Right lobe of liver (tissue), 6 donors: ENCODE results near the gene FYN. TPM values are rescaled to one million over a fixed set of nuclear protein-coding genes. Genes with fewer than 3 reads are reported as not detected.

Experiments
- ATAC-seq, 4 donors: fragments of 200-7000 bp; cut with Tn5 transposase; one replicate each; pipeline ENCODE4 v1.9.1; 2020; ENCODE audit warnings: mild to moderate bottlenecking in 4 of 4, moderate library complexity in 4 of 4
- DNase-seq, 3 donors: peaks; one replicate each; pipeline ENCODE4 v3.0.0-alpha.2; 2020
- H3K27ac ChIP-seq, 3 donors: fragments of 200-600 bp; one replicate each; pipeline ENCODE4 v1.8.0; 2022
- H3K27me3 ChIP-seq, 2 donors: fragments of 200-600 bp; one replicate each; pipeline ENCODE4 v1.8.0; 2022
- H3K36me3 ChIP-seq, 4 donors: fragments of 200-600 bp; sonication (generic) in 1 of 4; one replicate each; pipeline versions ENCODE4 v1.5.1 to v1.8.0; 2017 to 2022; ENCODE audit warnings: control low read depth in 1 of 4
- H3K4me1 ChIP-seq, 4 donors: fragments of 200-600 bp; sonication (generic) in 1 of 4; one replicate each; pipeline versions ENCODE4 v1.5.1 to v1.8.0; 2017 to 2022; ENCODE audit warnings: control low read depth in 1 of 4
- H3K4me3 ChIP-seq, 3 donors: fragments of 200-600 bp; one replicate each; pipeline ENCODE4 v1.8.0; 2022
- H3K9me3 ChIP-seq, 4 donors: fragments of 200-600 bp; sonication (generic) in 1 of 4; one replicate each; pipeline versions ENCODE4 v1.5.1 to v1.8.0; 2017 to 2022; ENCODE audit warnings: control low read depth in 1 of 4
- POLR2A ChIP-seq: fragments of 450-650 bp; IDR thresholded peaks from one replicate; pipeline ENCODE4 v1.6.1; 2017; ENCODE audit warnings: antibody characterized with exemption, mild to moderate bottlenecking
- WGBS: methylation state at CpG from one replicate; pipeline ENCODE4 v1.1.6; 2018; ENCODE audit warnings: low coverage, low lambda C conversion rate; ENCODE audit not compliant: insufficient coverage; ENCODE audit errors: missing lambda C conversion rate; 5-methylcytosine and 5-hydroxymethylcytosine counted together
- intact Hi-C, 2 donors: fragments of 100-400 bp; cut with DNase I; formaldehyde crosslinking; loops; one replicate each; pipeline versions ENCODE4 v1.11.2 to v1.14.1; 2022
- total RNA-seq, 6 experiments: library from RNA; depleted of rRNA in 2 of 6; stranded (reverse); fragments of >200 nt in 2 of 6; fragmentation: NEBNext Ultra II Directional in 3 of 6; extraction: Animal tissue kit (Norgen Biotek cat#: 25700) in 3 of 6; gene quantifications; one replicate each; pipeline versions ENCODE4 v1.1.0 to v1.2.4, GENCODE V29; 2016 to 2023
- TF ChIP-seq, protein P1 (sequence below), 4 donors: fragments of 200-600 bp in 3 of 4; fragments of 450-650 bp in 1 of 4; IDR thresholded peaks; one replicate each; pipeline versions ENCODE4 v1.5.1 to v1.8.0; 2016 to 2022; ENCODE audit warnings: antibody characterized with exemption in 4 of 4, mild to moderate bottlenecking in 2 of 4
- donor health status: DM: no; HTN: yes; CAD: no.
- donor health status: DM: no; HTN: no; CAD: no.
- donor health status: DM: no; HTN: no; CAD: no.
- donor health status: DM: no; HTN: yes; CAD: no.
- donor health status: DM: no; HTN: yes; CAD: no.

Gene FYN
- total RNA-seq, 6 experiments from 2014 or later: 16.8 to 33.7 (median 23.5) TPM

DNA sequence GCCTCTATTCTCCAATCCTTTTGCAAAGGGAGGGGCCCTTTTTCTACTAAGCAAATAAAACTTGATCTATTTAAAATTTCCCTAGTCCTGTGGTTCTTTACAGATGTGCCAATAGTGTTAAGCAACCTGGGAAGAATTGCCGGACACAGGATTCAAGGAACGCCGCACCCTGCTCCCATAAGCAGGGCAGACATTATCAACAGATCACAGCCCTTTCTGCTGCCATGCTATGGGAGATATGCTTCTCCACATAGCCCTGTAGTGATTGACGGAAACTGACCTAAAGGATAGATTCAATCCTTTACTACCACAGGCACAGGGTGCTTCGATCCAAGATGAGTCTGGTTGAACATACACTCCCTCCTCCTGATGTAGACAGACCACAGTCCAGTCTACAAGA, 149.2 kb downstream of the FYN start:
- Histone ChIP-seq H3K9me3 (no peaks in the 10 kb centered on the region), H3K4me1 (peaks cover 0 to 11% (median 0%) of the 10 kb centered on the region in 4 donors), H3K27ac (no peak overlapping the region), H3K27me3 (no peaks in the 10 kb centered on the region), H3K4me3 (no peak overlapping the region), H3K36me3 (no peaks in the 10 kb centered on the region)
- DNase-seq: no peak
- ATAC-seq: peak in 2 of 4 donors; percentile 18 to 34
- intact Hi-C loops: no loop called here
- TF ChIP-seq POLR2A: no peak
- TF ChIP-seq, protein P1, sequence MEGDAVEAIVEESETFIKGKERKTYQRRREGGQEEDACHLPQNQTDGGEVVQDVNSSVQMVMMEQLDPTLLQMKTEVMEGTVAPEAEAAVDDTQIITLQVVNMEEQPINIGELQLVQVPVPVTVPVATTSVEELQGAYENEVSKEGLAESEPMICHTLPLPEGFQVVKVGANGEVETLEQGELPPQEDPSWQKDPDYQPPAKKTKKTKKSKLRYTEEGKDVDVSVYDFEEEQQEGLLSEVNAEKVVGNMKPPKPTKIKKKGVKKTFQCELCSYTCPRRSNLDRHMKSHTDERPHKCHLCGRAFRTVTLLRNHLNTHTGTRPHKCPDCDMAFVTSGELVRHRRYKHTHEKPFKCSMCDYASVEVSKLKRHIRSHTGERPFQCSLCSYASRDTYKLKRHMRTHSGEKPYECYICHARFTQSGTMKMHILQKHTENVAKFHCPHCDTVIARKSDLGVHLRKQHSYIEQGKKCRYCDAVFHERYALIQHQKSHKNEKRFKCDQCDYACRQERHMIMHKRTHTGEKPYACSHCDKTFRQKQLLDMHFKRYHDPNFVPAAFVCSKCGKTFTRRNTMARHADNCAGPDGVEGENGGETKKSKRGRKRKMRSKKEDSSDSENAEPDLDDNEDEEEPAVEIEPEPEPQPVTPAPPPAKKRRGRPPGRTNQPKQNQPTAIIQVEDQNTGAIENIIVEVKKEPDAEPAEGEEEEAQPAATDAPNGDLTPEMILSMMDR (IDR thresholded peaks at IDR 0.05): no peak
- 73% methylated on average over 5 of the region's 5 CpGs for WGBS

DNA sequence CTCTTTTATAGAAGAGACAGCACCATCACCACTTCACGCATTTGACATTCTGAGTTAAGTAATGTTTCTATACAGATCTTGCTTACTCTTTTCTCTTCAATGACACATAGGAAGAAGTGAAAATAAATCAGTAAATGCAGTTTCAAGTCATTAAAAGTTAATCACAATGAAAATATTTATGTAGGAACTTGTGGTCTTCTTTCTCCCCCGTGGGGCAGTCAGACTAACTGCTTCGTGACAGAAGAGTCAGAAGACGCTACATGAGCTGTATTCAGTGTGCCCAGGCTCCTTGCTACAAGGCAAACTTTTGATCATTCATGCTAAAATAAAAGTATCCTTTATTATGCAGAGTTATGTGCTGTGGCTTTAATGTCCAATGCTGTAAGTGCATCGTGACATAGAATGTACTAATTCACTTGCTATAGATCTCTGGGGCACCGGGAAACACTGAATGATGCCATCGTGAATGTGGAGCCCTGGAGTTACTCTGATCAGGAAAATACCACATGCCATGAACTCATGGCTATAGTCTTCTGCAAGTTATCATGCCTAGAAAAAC, 149.8 kb downstream of the FYN start:
- no peak overlapping the region for H3K4me3 ChIP-seq
- DNase-seq (no peak), ATAC-seq (no peak)
- H3K36me3 ChIP-seq: no peaks in the 10 kb centered on the region
- intact Hi-C loops: no loop called here
- H3K27ac ChIP-seq: no peak overlapping the region
- 69% methylated on average over 6 of the region's 7 CpGs for WGBS
- peaks cover 0 to 11% (median 0%) of the 10 kb centered on the region in 4 donors for H3K4me1 ChIP-seq
- TF ChIP-seq, protein P1 (IDR thresholded peaks at IDR 0.05): no peak
- no peak for TF ChIP-seq POLR2A
- H3K9me3 ChIP-seq: no peaks in the 10 kb centered on the region
- H3K27me3 ChIP-seq: no peaks in the 10 kb centered on the region

DNA sequence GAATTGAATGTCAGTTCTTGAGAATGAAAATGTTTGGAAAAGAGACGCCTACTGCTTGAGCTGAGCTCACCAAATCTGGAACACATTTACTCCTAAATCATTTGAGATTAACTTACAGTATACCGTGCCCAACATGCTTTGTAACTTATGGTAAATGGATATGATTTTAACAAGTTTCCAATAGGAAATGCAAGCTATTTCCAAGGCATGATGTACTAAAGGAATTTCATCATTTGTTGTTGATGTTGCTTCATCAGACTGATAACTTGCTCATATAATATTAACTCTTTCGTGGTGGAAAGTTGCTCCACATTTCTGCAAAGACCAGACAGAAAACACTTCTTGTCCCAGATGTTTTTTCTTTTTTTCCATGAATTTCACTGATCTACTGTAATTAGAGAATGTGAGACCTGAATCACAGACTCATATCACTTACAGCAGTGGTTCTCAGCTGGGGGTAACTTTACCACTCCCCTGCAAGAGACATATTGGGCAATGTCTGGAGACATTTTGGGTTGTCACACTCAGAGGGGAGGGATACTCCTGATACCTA, 151.0 kb downstream of the FYN start:
- ATAC-seq: peak in 3 of 4 donors; percentile 33 to 51 (median 44)
- TF ChIP-seq POLR2A: no peak
- TF ChIP-seq, protein P1 (IDR thresholded peaks at IDR 0.05): no peak
- no peak for DNase-seq
- Histone ChIP-seq H3K27ac (no peak overlapping the region), H3K4me1 (peaks cover 0 to 11% (median 0%) of the 10 kb centered on the region in 4 donors), H3K27me3 (no peaks in the 10 kb centered on the region), H3K9me3 (no peaks in the 10 kb centered on the region), H3K4me3 (no peak overlapping the region), H3K36me3 (no peaks in the 10 kb centered on the region)
- intact Hi-C loops: no loop called here
- WGBS: 15% methylated on average over 3 of the region's 3 CpGs

DNA sequence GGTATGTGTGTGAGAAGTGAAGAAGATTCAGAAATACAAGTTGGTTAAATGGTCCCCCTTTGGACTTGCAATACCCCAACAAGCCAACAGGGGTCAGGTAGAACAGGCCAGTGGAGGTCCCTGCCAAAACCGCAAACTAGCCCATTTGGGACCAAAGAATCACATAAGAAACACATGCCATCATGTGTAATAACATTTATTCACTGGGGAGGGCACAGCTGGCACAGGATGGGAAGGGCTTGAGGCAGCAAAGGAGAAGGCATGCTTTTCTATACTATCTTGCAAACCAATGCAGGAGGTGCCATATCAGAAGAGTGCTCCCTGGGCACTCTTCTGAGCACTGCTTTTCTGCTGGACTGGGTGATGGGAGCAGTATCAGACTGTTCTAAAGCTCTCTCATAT, 151.5 kb downstream of the FYN start:
- ATAC-seq: peak in 2 of 4 donors; percentile 20 to 26

More for the DNA sequence above, 151.5 kb downstream of the FYN start:
- no peak for TF ChIP-seq POLR2A
- TF ChIP-seq, protein P1 (IDR thresholded peaks at IDR 0.05): peak; percentile 21 to 47 (median 30)
- Histone ChIP-seq H3K27ac (no peak overlapping the region), H3K9me3 (no peaks in the 10 kb centered on the region), H3K4me3 (no peak overlapping the region), H3K27me3 (no peaks in the 10 kb centered on the region), H3K36me3 (no peaks in the 10 kb centered on the region), H3K4me1 (peaks cover 0 to 11% (median 0%) of the 10 kb centered on the region in 4 donors)
- no peak for DNase-seq
- 83% methylated on average over 1 of the region's 1 CpG for WGBS
- intact Hi-C loops: no loop called here
